ENCODE results near the gene SDK1. TPM values are rescaled to one million over a fixed set of nuclear protein-coding genes. Genes with fewer than 3 reads are reported as not detected.

The SDK1 gene
- total RNA-seq, 2 experiments from 2014 or later = 0.10 to 0.17 TPM

DNA sequence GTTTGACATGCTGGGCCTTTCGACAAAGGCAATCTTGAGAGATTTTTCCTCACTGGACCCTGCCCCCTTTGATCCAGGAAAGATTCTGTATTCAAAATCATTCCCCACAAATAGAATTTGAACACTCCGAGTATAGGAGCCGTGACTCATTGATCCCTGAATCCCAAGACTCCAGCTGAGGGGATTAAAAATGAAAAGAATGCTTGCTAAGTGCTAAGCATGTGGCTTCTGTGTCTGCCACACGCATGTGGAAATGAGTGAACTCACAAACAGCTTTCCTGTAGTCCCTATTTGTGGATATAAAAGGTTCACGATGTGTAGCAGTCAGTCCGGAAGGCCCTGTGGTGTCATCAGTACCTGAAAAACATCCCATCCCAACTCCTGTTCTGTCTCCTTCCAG lies 674.3 kb downstream of the SDK1 start:
- POLR2A ChIA-PET = no interaction called here
- H3K4me3 Mint-ChIP-seq = no peak overlapping the region
- no peaks in the 10 kb centered on the region for H3K27me3 Mint-ChIP-seq

GRCh38 chr7:3977391-3977790 lies 676.3 kb downstream of the SDK1 start:
- no peaks in the 10 kb centered on the region for H3K9me3 Mint-ChIP-seq

More for the DNA sequence above, 674.3 kb downstream of the SDK1 start:
- no peaks in the 10 kb centered on the region for H3K9me3 Mint-ChIP-seq
- no peak overlapping the region for H3K27ac Mint-ChIP-seq
- no peaks in the 10 kb centered on the region for H3K36me3 Mint-ChIP-seq (ENCODE audit: low read depth)
- no peak for DNase-seq
- CTCF ChIA-PET = no interaction called here
- H3K4me1 Mint-ChIP-seq = no peaks in the 10 kb centered on the region

DNA sequence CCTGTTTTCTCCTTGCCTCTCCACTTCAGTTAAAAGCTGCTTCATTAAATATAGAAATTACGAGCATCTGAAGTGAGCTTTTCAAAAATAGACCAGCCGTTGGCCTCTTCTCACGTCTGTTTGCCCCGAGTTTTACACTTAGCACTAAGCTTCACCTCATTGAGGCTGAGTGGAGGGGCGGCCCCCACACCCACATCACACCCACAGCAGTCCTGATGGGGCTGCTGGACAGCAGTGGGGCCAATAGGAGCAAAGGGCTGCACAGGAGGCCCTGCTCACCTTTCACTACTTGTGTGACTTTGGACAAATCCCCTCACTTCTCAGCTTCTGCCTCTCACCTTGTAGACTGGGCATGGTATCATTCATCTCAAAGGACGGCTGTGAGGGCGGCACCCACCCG lies 677.8 kb downstream of the SDK1 start:
- POLR2A ChIA-PET = no interaction called here
- no peaks in the 10 kb centered on the region for H3K4me1 Mint-ChIP-seq
- H3K4me3 Mint-ChIP-seq = no peak overlapping the region
- no peaks in the 10 kb centered on the region for H3K27me3 Mint-ChIP-seq
- no peak overlapping the region for H3K27ac Mint-ChIP-seq
- DNase-seq = no peak
- H3K36me3 Mint-ChIP-seq (ENCODE audit: low read depth) = no peaks in the 10 kb centered on the region
- CTCF ChIA-PET = no interaction called here
- H3K9me3 Mint-ChIP-seq = no peaks in the 10 kb centered on the region

More at GRCh38 chr7:3977391-3977790, 676.3 kb downstream of the SDK1 start:
- no peak overlapping the region for H3K4me3 Mint-ChIP-seq
- H3K36me3 Mint-ChIP-seq (ENCODE audit: low read depth) = no peaks in the 10 kb centered on the region
- CTCF ChIA-PET = no interaction called here
- H3K4me1 Mint-ChIP-seq = no peaks in the 10 kb centered on the region
- DNase-seq = no peak
- POLR2A ChIA-PET = no interaction called here
- H3K27ac Mint-ChIP-seq = no peak overlapping the region
- H3K27me3 Mint-ChIP-seq = no peaks in the 10 kb centered on the region

- POLR2A ChIA-PET = no interaction called here
- Mint-ChIP-seq H3K27me3 (no peaks in the 10 kb centered on the region), H3K4me3 (no peak overlapping the region), H3K4me1 (no peaks in the 10 kb centered on the region), H3K36me3 (ENCODE audit: low read depth) (no peaks in the 10 kb centered on the region), H3K9me3 (no peaks in the 10 kb centered on the region), H3K27ac (no peak overlapping the region)
- CTCF ChIA-PET = no interaction called here
- no peak for DNase-seq
Observed at GRCh38 chr7:3979611-3980299, 678.7 kb downstream of the SDK1 start.

DNA sequence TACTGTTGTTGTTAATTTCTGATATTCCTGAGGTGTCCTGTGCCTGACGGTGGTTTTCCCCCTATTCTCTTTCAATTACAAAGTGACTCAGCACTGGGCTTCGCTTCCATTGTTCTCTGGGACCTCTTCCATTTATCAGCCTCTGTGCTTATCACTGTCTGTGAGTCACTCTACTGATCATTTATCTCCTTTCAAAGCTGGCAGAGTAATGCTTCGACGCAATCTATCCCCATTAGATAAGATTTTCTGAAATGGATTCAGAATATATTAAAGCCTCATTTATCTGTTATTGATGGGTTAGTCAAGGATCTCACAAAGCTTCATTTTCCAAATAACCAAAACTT lies 679.2 kb downstream of the SDK1 start:
- ChIA-PET POLR2A (no interaction called here), CTCF (no interaction called here)
- H3K36me3 Mint-ChIP-seq (ENCODE audit: low read depth) = no peaks in the 10 kb centered on the region
- DNase-seq = no peak
- no peaks in the 10 kb centered on the region for H3K4me1 Mint-ChIP-seq
- H3K4me3 Mint-ChIP-seq = no peak overlapping the region
- H3K27ac Mint-ChIP-seq = no peak overlapping the region
- no peaks in the 10 kb centered on the region for H3K27me3 Mint-ChIP-seq
- no peaks in the 10 kb centered on the region for H3K9me3 Mint-ChIP-seq

GRCh38 chr7:3981281-3981680 lies 680.2 kb downstream of the SDK1 start:
- H3K4me3 Mint-ChIP-seq = no peak overlapping the region
- no peak for DNase-seq
- H3K4me1 Mint-ChIP-seq = no peaks in the 10 kb centered on the region
- H3K36me3 Mint-ChIP-seq (ENCODE audit: low read depth) = no peaks in the 10 kb centered on the region
- no peak overlapping the region for H3K27ac Mint-ChIP-seq
- H3K27me3 Mint-ChIP-seq = no peaks in the 10 kb centered on the region
- no peaks in the 10 kb centered on the region for H3K9me3 Mint-ChIP-seq
- POLR2A ChIA-PET = no interaction called here
- CTCF ChIA-PET = no interaction called here

DNA sequence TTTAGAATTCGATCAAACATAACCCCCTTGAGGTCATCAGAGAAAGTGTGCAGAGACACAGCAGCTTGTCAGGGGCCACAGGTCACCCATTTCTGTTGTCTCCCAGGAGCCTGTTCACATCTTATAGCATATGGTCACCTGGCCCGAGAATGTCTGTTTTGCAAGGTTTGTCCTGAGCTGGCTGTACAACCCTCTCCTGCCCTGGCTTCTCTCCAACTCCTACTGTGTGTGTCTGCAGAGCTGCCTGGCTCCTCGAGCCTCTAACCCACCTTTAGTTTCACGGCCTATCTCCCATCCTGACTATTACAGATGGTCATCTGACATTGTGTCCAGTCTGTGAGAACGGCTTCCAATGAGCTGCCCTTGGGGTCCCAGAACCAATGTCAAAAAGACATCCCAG lies 683.4 kb downstream of the SDK1 start:
- CTCF ChIA-PET = no interaction called here
- POLR2A ChIA-PET = no interaction called here
- no peaks in the 10 kb centered on the region for H3K9me3 Mint-ChIP-seq
- H3K27me3 Mint-ChIP-seq = no peaks in the 10 kb centered on the region
- H3K4me1 Mint-ChIP-seq = no peaks in the 10 kb centered on the region
- H3K4me3 Mint-ChIP-seq = no peak overlapping the region
- H3K27ac Mint-ChIP-seq = no peak overlapping the region
- no peaks in the 10 kb centered on the region for H3K36me3 Mint-ChIP-seq (ENCODE audit: low read depth)
- DNase-seq = no peak

GRCh38 chr7:3986927-3987326 lies 685.9 kb downstream of the SDK1 start:
- Mint-ChIP-seq H3K9me3 (no peaks in the 10 kb centered on the region), H3K27ac (no peak overlapping the region), H3K27me3 (no peaks in the 10 kb centered on the region), H3K36me3 (ENCODE audit: low read depth) (no peaks in the 10 kb centered on the region), H3K4me3 (no peak overlapping the region), H3K4me1 (no peaks in the 10 kb centered on the region)
- no peak for DNase-seq
- POLR2A ChIA-PET = no interaction called here
- CTCF ChIA-PET = no interaction called here

- POLR2A ChIA-PET = no interaction called here
Observed at GRCh38 chr7:3987426-3987927, 686.4 kb downstream of the SDK1 start.

GRCh38 chr7:3989723-3990122 lies 688.7 kb downstream of the SDK1 start:
- Mint-ChIP-seq H3K4me3 (no peak overlapping the region), H3K36me3 (ENCODE audit: low read depth) (no peaks in the 10 kb centered on the region), H3K4me1 (no peaks in the 10 kb centered on the region), H3K27ac (no peak overlapping the region), H3K9me3 (no peaks in the 10 kb centered on the region), H3K27me3 (no peaks in the 10 kb centered on the region)
- ChIA-PET POLR2A (no interaction called here), CTCF (no interaction called here)
- DNase-seq = no peak

More at GRCh38 chr7:3987426-3987927, 686.4 kb downstream of the SDK1 start:
- no peaks in the 10 kb centered on the region for H3K36me3 Mint-ChIP-seq (ENCODE audit: low read depth)
- H3K4me1 Mint-ChIP-seq = no peaks in the 10 kb centered on the region
- H3K27ac Mint-ChIP-seq = no peak overlapping the region
- CTCF ChIA-PET = interaction anchor here (0.6 to 0.7 kb wide), 2 partner anchors 14 to 109 kb away, joined by 3 to 5 read pairs; no protein-coding TSS in a partner anchor
- DNase-seq = no peak
- H3K27me3 Mint-ChIP-seq = no peaks in the 10 kb centered on the region
- no peaks in the 10 kb centered on the region for H3K9me3 Mint-ChIP-seq
- H3K4me3 Mint-ChIP-seq = no peak overlapping the region

DNA sequence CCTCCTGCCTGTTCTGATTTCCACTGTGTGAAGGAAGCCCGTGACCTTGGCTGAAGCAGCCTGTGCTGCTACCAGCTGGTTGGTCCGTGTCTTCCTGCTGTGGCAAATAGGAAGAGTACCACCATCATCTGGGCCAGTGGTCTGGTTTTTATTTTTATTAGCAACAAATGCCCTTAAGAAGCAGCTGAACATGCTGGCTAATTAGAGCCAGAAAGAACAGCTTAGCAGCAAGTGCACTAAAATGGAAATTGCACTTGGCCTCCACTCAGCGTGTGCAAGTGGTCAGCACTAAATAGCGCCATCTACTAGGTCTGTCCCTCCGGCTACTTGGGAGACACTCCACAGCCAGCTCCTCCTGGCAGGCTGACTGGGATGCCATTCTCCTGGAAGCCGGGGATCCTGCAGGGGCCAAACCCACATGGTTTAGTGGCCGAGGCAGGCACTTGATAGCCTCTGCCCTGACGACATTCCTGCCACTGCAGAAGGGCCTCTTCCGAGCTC lies 690.7 kb downstream of the SDK1 start:
- ChIA-PET CTCF (no interaction called here), POLR2A (no interaction called here)
- H3K4me1 Mint-ChIP-seq = no peaks in the 10 kb centered on the region
- no peak overlapping the region for H3K4me3 Mint-ChIP-seq
- H3K27ac Mint-ChIP-seq = no peak overlapping the region
- no peaks in the 10 kb centered on the region for H3K27me3 Mint-ChIP-seq
- H3K9me3 Mint-ChIP-seq = no peaks in the 10 kb centered on the region
- DNase-seq = no peak
- no peaks in the 10 kb centered on the region for H3K36me3 Mint-ChIP-seq (ENCODE audit: low read depth)

GRCh38 chr7:3992841-3993240 lies 691.8 kb downstream of the SDK1 start:
- no peaks in the 10 kb centered on the region for H3K4me1 Mint-ChIP-seq
- H3K9me3 Mint-ChIP-seq = no peaks in the 10 kb centered on the region
- CTCF ChIA-PET = no interaction called here
- DNase-seq = no peak
- H3K27me3 Mint-ChIP-seq = no peaks in the 10 kb centered on the region
- no peaks in the 10 kb centered on the region for H3K36me3 Mint-ChIP-seq (ENCODE audit: low read depth)
- H3K4me3 Mint-ChIP-seq = no peak overlapping the region
- H3K27ac Mint-ChIP-seq = no peak overlapping the region
- POLR2A ChIA-PET = no interaction called here

GRCh38 chr7:3994764-3995163 lies 693.7 kb downstream of the SDK1 start:
- H3K9me3 Mint-ChIP-seq = no peaks in the 10 kb centered on the region
- ChIA-PET CTCF (no interaction called here), POLR2A (no interaction called here)
- no peak overlapping the region for H3K4me3 Mint-ChIP-seq
- no peaks in the 10 kb centered on the region for H3K4me1 Mint-ChIP-seq
- H3K27ac Mint-ChIP-seq = no peak overlapping the region
- no peaks in the 10 kb centered on the region for H3K36me3 Mint-ChIP-seq (ENCODE audit: low read depth)
- H3K27me3 Mint-ChIP-seq = no peaks in the 10 kb centered on the region
- DNase-seq = no peak

DNA sequence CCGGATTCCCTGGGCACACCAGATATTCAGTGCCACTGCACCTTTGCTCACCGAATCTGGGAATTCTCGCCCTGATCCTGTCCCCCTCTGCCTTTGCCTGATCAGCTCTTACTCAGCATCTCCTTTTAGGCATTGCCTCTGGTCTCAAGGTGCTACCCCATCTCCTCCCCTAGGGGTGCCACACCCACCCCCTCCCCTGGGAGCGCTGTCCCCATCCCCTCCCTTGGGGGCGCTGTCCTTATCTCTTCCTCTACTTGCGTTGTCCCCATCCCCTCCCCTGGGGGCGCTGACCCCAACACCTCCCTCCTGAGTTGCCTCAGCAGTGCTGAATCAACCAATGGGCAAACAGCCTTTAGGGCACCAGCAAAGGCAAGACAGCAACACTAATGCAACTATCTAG lies 694.1 kb downstream of the SDK1 start:
- H3K36me3 Mint-ChIP-seq (ENCODE audit: low read depth) = no peaks in the 10 kb centered on the region
- no peak for DNase-seq

More for the DNA sequence above, 694.1 kb downstream of the SDK1 start:
- CTCF ChIA-PET = no interaction called here
- Mint-ChIP-seq H3K4me3 (no peak overlapping the region), H3K4me1 (no peaks in the 10 kb centered on the region), H3K27me3 (no peaks in the 10 kb centered on the region), H3K9me3 (no peaks in the 10 kb centered on the region), H3K27ac (no peak overlapping the region)
- POLR2A ChIA-PET = no interaction called here

Measured in activated CD4-positive, alpha-beta T cell treated with anti-CD3 and anti-CD28 coated beads, Interleukin-2, amount 10 ng/mL, durations not matched to agents 7 days and 5 days (primary cell).